GM03348 (cell line): ENCODE measurements around the gene CPNE4.
A peak's percentile ranks its signal among the peaks of the same experiment; 100 is the strongest.

Source experiments
- DNase-seq: peaks from one replicate; pipeline ENCODE4 v3.0.0; 2012; ENCODE audit warnings: low spot score

The CPNE4 gene

DNA sequence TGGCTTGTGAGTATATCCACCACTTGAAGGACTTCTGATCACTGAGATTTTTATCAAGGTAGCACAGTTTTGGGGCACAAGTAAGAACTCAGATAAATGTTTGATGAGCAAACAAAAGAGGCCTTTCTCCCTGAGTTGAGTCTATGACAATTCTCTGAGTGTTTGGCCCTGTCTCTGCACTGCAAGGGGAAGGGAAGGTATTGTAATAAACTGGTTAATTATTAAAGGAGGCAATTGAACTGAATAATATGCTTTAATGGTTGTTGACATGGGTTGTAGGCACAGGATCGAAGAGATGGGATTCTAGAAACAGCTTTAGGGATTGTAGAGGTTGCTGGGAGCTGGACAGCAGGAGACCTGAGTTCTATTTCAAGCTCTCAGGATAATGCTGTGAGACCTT, 437.0 kb downstream of the CPNE4 start:
- DNase-seq: no peak

GRCh38 chr3:131596884-131597283, 437.9 kb downstream of the CPNE4 start:
- DNase-seq: no peak

- DNase-seq: peak; percentile 71
These were observed 443.3 kb downstream of the CPNE4 start for GRCh38 chr3:131591394-131592014.

- no peak for DNase-seq
These were observed 448.5 kb downstream of the CPNE4 start for GRCh38 chr3:131586277-131586676.

- DNase-seq: no peak
These were observed 452.4 kb downstream of the CPNE4 start for GRCh38 chr3:131582438-131582837.

DNA sequence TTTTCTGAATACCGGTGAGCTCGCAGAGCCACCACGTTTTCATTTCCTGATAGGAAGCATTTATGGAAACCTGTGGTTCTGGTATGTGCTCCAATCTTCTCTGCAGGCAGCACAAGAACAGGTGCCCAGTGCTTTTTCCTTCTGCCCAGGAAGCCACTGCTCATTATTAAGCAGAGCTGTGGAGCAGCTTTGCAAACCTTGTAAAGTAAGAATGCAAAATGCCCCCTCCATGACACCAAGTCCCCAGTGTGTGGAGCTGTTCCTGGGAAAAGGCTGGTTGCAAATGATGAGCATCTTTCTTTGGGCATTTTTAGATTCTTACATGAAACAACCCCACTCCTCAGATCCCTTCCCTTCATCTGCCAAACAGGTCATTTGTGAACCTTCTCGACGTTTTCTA, 466.4 kb downstream of the CPNE4 start:
- no peak for DNase-seq

GRCh38 chr3:131564812-131565211, 470.0 kb downstream of the CPNE4 start:
- no peak for DNase-seq

GRCh38 chr3:131561511-131561910, 473.3 kb downstream of the CPNE4 start:
- peak; percentile 12 for DNase-seq

GRCh38 chr3:131560795-131561194, 474.0 kb downstream of the CPNE4 start:
- no peak for DNase-seq

- DNase-seq: no peak
These were observed 479.4 kb downstream of the CPNE4 start for GRCh38 chr3:131555456-131555855.

GRCh38 chr3:131553495-131554247, 481.1 kb downstream of the CPNE4 start:
- no peak for DNase-seq

DNA sequence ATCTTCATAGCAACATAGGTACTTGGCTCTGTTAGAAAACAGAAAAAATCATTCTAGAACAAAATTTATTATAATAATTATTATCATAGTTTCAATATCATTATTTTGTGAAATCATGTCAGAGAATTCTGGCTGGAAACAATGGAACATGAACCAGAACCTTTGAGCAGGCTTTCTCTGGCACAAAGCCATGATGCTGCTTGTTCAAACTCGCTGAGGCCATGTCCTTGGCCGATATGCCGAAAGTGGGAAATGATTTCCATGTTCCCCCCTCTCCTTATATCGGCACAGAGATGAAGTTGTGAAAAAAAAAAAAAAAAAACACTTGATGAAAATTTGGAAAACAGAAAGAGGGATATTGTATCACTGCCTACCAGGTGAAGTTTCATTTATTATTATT, 483.1 kb downstream of the CPNE4 start:
- DNase-seq: no peak

GRCh38 chr3:131550562-131551465, 484.0 kb downstream of the CPNE4 start:
- no peak for DNase-seq

DNA sequence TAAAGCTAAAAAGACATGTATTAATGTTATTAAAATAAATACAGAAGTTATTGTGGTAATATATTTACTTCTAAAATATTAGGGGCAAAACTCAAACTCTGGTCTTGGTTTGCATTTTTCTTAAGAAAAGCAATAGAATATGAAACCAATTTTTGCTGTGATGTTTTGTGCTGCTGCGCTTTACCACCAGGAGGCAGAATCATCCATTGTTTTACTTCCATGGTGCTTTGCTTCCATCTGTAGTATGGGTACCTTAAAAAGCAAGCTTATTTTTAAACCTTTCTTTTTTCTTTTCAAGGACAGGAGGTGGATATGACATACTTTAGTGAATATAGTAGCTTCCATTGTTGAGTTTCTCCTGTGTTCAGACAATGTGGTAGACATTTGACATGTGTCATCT, 485.5 kb downstream of the CPNE4 start:
- DNase-seq: no peak

GRCh38 chr3:131547585-131547984, 487.2 kb downstream of the CPNE4 start:
- DNase-seq: no peak

DNA sequence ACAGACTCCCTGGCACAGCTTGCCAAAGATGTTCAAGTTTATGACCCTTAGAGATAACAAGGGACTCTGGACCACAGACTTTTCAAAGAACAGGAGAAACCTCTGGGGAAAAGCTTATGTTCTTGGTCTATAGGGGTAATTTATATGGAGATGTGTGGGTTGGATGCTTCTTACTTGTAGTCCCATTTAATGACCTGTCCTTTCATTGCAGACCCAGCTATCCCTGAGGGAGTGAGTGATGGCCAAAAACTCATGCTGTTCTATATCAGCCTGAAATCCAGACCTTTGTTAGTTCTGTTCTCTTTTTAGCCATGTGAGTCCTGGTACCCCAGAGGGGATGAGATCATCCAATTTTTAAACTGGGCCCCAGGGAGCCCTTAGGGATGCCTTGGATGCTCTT, 488.4 kb downstream of the CPNE4 start:
- no peak for DNase-seq

GRCh38 chr3:131544557-131544956, 490.3 kb downstream of the CPNE4 start:
- no peak for DNase-seq

DNA sequence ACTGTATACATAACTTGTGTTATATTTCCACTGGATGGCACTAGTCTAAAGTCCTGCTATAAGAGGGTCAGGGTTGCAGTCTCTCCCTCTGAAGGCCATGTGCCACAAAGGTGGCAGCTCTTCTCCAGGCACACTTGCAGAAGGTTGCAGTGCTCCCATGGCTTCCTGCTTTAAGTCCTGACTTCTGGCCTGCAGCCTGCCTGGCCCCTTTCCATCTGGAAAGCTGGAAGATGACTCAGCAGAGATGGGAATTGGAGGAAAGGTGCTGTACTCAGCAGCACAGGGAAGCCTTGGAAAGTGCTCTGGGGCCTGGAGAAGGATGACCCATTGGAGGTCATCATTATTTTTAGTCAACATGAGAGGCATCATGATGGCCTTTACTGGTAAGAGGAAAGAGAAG, 491.1 kb downstream of the CPNE4 start:
- DNase-seq: peak; percentile 77

- no peak for DNase-seq
These were observed 493.5 kb downstream of the CPNE4 start for GRCh38 chr3:131541288-131541687.

- no peak for DNase-seq
These were observed 494.0 kb downstream of the CPNE4 start for GRCh38 chr3:131540821-131541220.

DNA sequence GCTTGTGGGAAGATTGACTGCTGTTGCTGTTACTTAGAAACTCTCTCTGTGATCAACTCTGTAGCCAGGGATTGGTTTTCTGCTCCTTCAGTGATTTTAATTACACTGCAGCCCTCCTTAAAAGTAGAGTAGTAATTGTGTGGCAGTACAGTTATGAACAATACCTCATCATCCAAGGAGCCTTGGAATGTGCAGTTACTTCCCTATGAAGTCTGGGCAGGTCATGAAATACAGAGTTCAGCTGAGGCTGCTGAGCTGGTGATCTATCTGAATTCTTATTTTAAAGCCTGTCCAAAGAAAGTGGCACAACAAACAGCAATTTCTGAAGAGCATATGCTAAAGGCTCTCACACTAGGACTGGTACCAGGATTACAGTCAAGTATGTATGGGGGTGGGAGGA, 494.7 kb downstream of the CPNE4 start:
- DNase-seq: peak; percentile 6

GRCh38 chr3:131538968-131539367, 495.8 kb downstream of the CPNE4 start:
- DNase-seq: no peak

DNA sequence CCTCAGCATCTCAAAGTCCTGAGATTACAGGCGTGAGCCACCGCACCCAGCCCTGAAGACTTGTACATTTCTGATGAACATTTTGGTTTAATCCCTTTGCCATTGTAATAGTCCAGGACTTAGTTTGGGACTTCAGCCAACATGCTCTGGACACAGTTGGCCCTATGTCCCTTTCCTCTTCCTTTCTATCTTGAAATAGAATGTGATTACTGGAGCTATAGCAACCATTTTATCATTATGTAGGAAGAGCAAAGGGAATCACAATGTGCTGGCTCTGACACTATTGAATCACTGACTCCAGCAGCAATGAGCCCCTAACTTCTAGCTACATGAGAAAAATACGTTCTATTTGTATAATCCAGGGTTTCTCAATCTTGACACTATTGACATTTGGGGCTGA, 497.3 kb downstream of the CPNE4 start:
- no peak for DNase-seq
